SK-N-SH (cell line): ENCODE data around the gene SH3PXD2A. TPM values are rescaled to one million over a fixed set of nuclear protein-coding genes. Genes with fewer than 3 reads are reported as not detected.
A peak's percentile ranks its signal among the peaks of the same experiment; 100 is the strongest.

ENCODE experiments used
- CTCF ChIA-PET: fragments of 300-600, 350-600 bp; formaldehyde crosslinking; extraction: SDS; loops from one replicate; lab custom pipeline; 2021; lab: Yijun Ruan, JAX
- POLR2A ChIA-PET: fragments of 350-600 bp; sonication (Branson Sonifier 250); formaldehyde crosslinking; extraction: SDS; loops from one replicate; lab custom pipeline; 2020; ENCODE audit warnings: antibody characterized with exemption, inconsistent platforms; lab: Yijun Ruan, JAX
- DNase-seq: peaks from one replicate; pipeline ENCODE4 v3.0.0; 2012
- H2AFZ ChIP-seq: fragments of 200-600 bp; sonication (generic); 2 replicates; pipeline ENCODE4 v1.8.1; 2016; ENCODE audit warnings: antibody characterized with exemption, mild to moderate bottlenecking, low read depth
- H3F3A ChIP-seq: fragments of 200-600 bp; sonication (generic); replicated peaks from 2 replicates; pipeline ENCODE3; 2016; ENCODE audit warnings: antibody characterized with exemption, mild to moderate bottlenecking; ENCODE audit not compliant: insufficient read depth
- H3K27ac ChIP-seq, 2 experiments: fragments of 200-500 bp in 1 of 2; fragments of 200-600 bp in 1 of 2; sonication (Bioruptor generic) in 1 of 2; sonication (generic), shearing (Covaris generic) in 1 of 2; 2 replicates each; pipeline versions ENCODE4 v1.5.1 to v1.6.1; 2014 to 2016; ENCODE audit warnings: low read depth in 2 of 2, inconsistent platforms in 1 of 2, low read length in 1 of 2, mild to moderate bottlenecking in 1 of 2, mixed read lengths in 1 of 2
- H3K27me3 ChIP-seq: fragments of 200-600 bp; sonication (generic), shearing (Covaris generic); 2 replicates; pipeline ENCODE4 v1.6.1; 2016; ENCODE audit warnings: mixed run types; ENCODE audit not compliant: insufficient read depth
- H3K36me3 ChIP-seq, 2 experiments: fragments of 200-500 bp in 1 of 2; fragments of 200-600 bp in 1 of 2; sonication (Bioruptor generic) in 1 of 2; sonication (generic) in 1 of 2; replicated peaks in 1 of 2; 2 replicates each; pipeline versions ENCODE3 to v1.5.1; 2014 to 2016; ENCODE audit warnings: low read length in 1 of 2, mild to moderate bottlenecking in 1 of 2; ENCODE audit not compliant: insufficient read depth in 2 of 2, control insufficient read depth in 1 of 2
- H3K4me1 ChIP-seq, 2 experiments: fragments of 200-500 bp in 1 of 2; fragments of 200-600 bp in 1 of 2; sonication (Bioruptor generic) in 1 of 2; sonication (generic), shearing (Covaris generic) in 1 of 2; 2 replicates each; pipeline versions ENCODE4 v1.5.1 to v1.6.1; 2014 to 2016; ENCODE audit warnings: low read depth in 1 of 2, low read length in 1 of 2, mixed run types in 1 of 2; ENCODE audit not compliant: insufficient read depth in 2 of 2, control insufficient read depth in 1 of 2
- H3K4me2 ChIP-seq: fragments of 200-600 bp; sonication (generic), shearing (Covaris generic); 2 replicates; pipeline ENCODE4 v1.6.1; 2017; ENCODE audit warnings: mixed run types
- H3K4me3 ChIP-seq, 2 experiments: fragments of 200-500 bp in 1 of 2; fragments of 200-600 bp in 1 of 2; sonication (Bioruptor generic) in 1 of 2; sonication (generic), shearing (Covaris generic) in 1 of 2; 2 replicates each; pipeline versions ENCODE4 v1.5.1 to v1.8.1; 2014 to 2016; ENCODE audit warnings: low read depth in 2 of 2, inconsistent platforms in 1 of 2, low read length in 1 of 2, mild to moderate bottlenecking in 1 of 2, mixed read lengths in 1 of 2, moderate library complexity in 1 of 2
- H3K79me2 ChIP-seq: fragments of 200-600 bp; sonication (generic); 2 replicates; pipeline ENCODE4 v1.8.1; 2017; ENCODE audit warnings: mild to moderate bottlenecking; ENCODE audit not compliant: insufficient read depth
- H3K9ac ChIP-seq: fragments of 200-600 bp; sonication (generic); 2 replicates; pipeline ENCODE4 v1.6.1; 2017; ENCODE audit warnings: mixed run types
- H3K9me2 ChIP-seq: fragments of 200-600 bp; sonication (generic); 2 replicates; pipeline ENCODE4 v1.6.1; 2017; ENCODE audit warnings: mixed run types
- H3K9me3 ChIP-seq: fragments of 200-600 bp; sonication (generic); 2 replicates; pipeline ENCODE4 v1.6.1; 2017; ENCODE audit warnings: mixed run types, mild to moderate bottlenecking, moderate library complexity
- H4K20me1 ChIP-seq: fragments of 200-600 bp; sonication (generic); 2 replicates; pipeline ENCODE4 v1.6.1; 2017; ENCODE audit warnings: mild to moderate bottlenecking, mixed run types; ENCODE audit not compliant: insufficient read depth
- ELF1 ChIP-seq: IDR thresholded peaks from 2 replicates; pipeline ENCODE4 v1.4.0; 2012
- FOSL2 ChIP-seq: IDR thresholded peaks from 2 replicates; pipeline ENCODE4 v1.4.0; 2012; ENCODE audit warnings: low read depth, mild to moderate bottlenecking, moderate library complexity, borderline replicate concordance
- FOXM1 ChIP-seq: IDR thresholded peaks from 2 replicates; pipeline ENCODE4 v1.4.0; 2012; ENCODE audit warnings: low read depth, mild to moderate bottlenecking
- GABPA ChIP-seq: IDR thresholded peaks from 2 replicates; pipeline ENCODE4 v1.4.0; 2012; ENCODE audit warnings: low read depth, mild to moderate bottlenecking
- GATA2 ChIP-seq: sonication (generic); formaldehyde crosslinking; IDR thresholded peaks from 2 replicates; pipeline ENCODE4 v1.5.0; 2020; ENCODE audit warnings: mild to moderate bottlenecking, missing genetic modification reagents
- JUND ChIP-seq: IDR thresholded peaks from 2 replicates; pipeline ENCODE4 v1.4.0; 2012
- MXI1 ChIP-seq: IDR thresholded peaks from 2 replicates; pipeline ENCODE4 v1.6.1; 2012; ENCODE audit warnings: mild to moderate bottlenecking, low read depth, low read length, improper control_type of control experiment
- NFIC ChIP-seq: IDR thresholded peaks from 2 replicates; pipeline ENCODE4 v1.4.0; 2012; ENCODE audit warnings: borderline replicate concordance
- RFX5 ChIP-seq: IDR thresholded peaks from 2 replicates; pipeline ENCODE4 v1.6.1; 2012; ENCODE audit warnings: mild to moderate bottlenecking, improper control_type of control experiment, low read length
- SMC3 ChIP-seq: IDR thresholded peaks from 2 replicates; pipeline ENCODE4 v1.6.1; 2012; ENCODE audit warnings: low read depth, low read length, improper control_type of control experiment
- TCF12 ChIP-seq: IDR thresholded peaks from 2 replicates; pipeline ENCODE4 v1.4.0; 2012
- TEAD4 ChIP-seq: IDR thresholded peaks from 2 replicates; pipeline ENCODE4 v1.4.0; 2012; ENCODE audit warnings: mild to moderate bottlenecking, borderline replicate concordance; ENCODE audit not compliant: insufficient read depth
- USF2 ChIP-seq: fragments of 150-350 bp; IDR thresholded peaks from 2 replicates; pipeline ENCODE4 v1.6.1; 2017; ENCODE audit warnings: antibody characterized with exemption, low read length, low read depth, borderline replicate concordance
- WGBS: methylation state at CpG from one replicate; pipeline ENCODE4 v1.1.6; 2017; ENCODE audit warnings: low lambda C conversion rate; 5-methylcytosine and 5-hydroxymethylcytosine counted together
- polyA plus RNA-seq, 3 experiments: library from polyadenylated mRNA; depleted of rRNA; stranded (reverse); fragments of >200 nt; gene quantifications; 2 replicates each; pipeline ENCODE4 v1.2.3, GENCODE V29; 2012
- TF ChIP-seq, protein P1 (sequence below): IDR thresholded peaks from 2 replicates; pipeline ENCODE4; 2012
- TF ChIP-seq, protein P2 (sequence below): IDR thresholded peaks from 2 replicates; pipeline ENCODE4 v1.4.0; 2012; ENCODE audit warnings: low read depth
- TF ChIP-seq, protein P3 (sequence below): IDR thresholded peaks from 2 replicates; pipeline ENCODE4 v1.4.0; 2012; ENCODE audit warnings: low read depth, borderline replicate concordance

Gene SH3PXD2A
- polyA plus RNA-seq, 1 of the 3 experiments (the other 2 are of a cell fraction), result 2.5 TPM

GRCh38 chr10:103646304-103646703, 209.1 kb downstream of the SH3PXD2A start:
- peak overlapping the region in 1 of 2 experiments; percentile 62; a peak in 1 of 4 replicates for H3K27ac ChIP-seq
- no peaks in the 10 kb centered on the region for H3K9me2 ChIP-seq

GRCh38 chr10:103645141-103646054, 210.0 kb downstream of the SH3PXD2A start:
- no peak for DNase-seq
- Histone ChIP-seq H3K9me3 (no peaks in the 10 kb centered on the region), H2AFZ (no peak overlapping the region), H3K36me3 (no peaks in the 10 kb centered on the region), H4K20me1 (no peaks in the 10 kb centered on the region), H3K27ac (peak overlapping the region in 1 of 2 experiments; percentile 62; a peak in 2 of 4 replicates), H3K9me2 (no peaks in the 10 kb centered on the region), H3K79me2 (no peaks in the 10 kb centered on the region), H3K4me2 (peak overlapping the region; percentile 39), H3K9ac (no peak overlapping the region), H3K27me3 (no peaks in the 10 kb centered on the region), H3F3A (peaks cover 13% of the 10 kb centered on the region), H3K4me1 (peaks cover 6 to 32% of the 10 kb centered on the region in 2 experiments; a peak in 2 of 4 replicates), H3K4me3 (no peak overlapping the region)
- TF ChIP-seq, protein P1, sequence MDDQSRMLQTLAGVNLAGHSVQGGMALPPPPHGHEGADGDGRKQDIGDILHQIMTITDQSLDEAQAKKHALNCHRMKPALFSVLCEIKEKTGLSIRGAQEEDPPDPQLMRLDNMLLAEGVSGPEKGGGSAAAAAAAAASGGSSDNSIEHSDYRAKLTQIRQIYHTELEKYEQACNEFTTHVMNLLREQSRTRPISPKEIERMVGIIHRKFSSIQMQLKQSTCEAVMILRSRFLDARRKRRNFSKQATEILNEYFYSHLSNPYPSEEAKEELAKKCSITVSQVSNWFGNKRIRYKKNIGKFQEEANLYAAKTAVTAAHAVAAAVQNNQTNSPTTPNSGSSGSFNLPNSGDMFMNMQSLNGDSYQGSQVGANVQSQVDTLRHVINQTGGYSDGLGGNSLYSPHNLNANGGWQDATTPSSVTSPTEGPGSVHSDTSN, result peak; percentile 12
- TF ChIP-seq, protein P2, sequence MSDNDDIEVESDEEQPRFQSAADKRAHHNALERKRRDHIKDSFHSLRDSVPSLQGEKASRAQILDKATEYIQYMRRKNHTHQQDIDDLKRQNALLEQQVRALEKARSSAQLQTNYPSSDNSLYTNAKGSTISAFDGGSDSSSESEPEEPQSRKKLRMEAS, result 0 out of 2 replicates have a peak, but pooled peaks have one; percentile 23
- TF ChIP-seq TCF12, result peak; percentile 79
- TF ChIP-seq, protein P3, sequence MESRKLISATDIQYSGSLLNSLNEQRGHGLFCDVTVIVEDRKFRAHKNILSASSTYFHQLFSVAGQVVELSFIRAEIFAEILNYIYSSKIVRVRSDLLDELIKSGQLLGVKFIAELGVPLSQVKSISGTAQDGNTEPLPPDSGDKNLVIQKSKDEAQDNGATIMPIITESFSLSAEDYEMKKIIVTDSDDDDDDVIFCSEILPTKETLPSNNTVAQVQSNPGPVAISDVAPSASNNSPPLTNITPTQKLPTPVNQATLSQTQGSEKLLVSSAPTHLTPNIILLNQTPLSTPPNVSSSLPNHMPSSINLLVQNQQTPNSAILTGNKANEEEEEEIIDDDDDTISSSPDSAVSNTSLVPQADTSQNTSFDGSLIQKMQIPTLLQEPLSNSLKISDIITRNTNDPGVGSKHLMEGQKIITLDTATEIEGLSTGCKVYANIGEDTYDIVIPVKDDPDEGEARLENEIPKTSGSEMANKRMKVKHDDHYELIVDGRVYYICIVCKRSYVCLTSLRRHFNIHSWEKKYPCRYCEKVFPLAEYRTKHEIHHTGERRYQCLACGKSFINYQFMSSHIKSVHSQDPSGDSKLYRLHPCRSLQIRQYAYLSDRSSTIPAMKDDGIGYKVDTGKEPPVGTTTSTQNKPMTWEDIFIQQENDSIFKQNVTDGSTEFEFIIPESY, result no peak
- peak; percentile 83 for TF ChIP-seq RFX5
- no peak for TF ChIP-seq FOXM1
- no peak for TF ChIP-seq GABPA
- no peak for TF ChIP-seq USF2
- TF ChIP-seq FOSL2, result peak; percentile 76; the same call in 1 of the 2 replicates
- peak; percentile 68 for TF ChIP-seq NFIC
- TF ChIP-seq ELF1, result no peak
- TF ChIP-seq GATA2, result no peak
- no peak for TF ChIP-seq MXI1
- TF ChIP-seq TEAD4, result 0 out of 2 replicates have a peak, but pooled peaks have one; percentile 27
- no peak; the same call in 1 of the 2 replicates for TF ChIP-seq JUND
- TF ChIP-seq SMC3, result no peak
- ChIA-PET CTCF (interaction anchor here (0.9 to 1.8 kb wide), 3 partner anchors 12 to 42 kb away, joined by 3 to 4 read pairs (median 3); no protein-coding TSS in a partner anchor), POLR2A (no interaction called here)
- WGBS, result 48% methylated on average over 10 of the region's 12 CpGs

More at GRCh38 chr10:103646304-103646703, 209.1 kb downstream of the SH3PXD2A start:
- Histone ChIP-seq H2AFZ (no peak overlapping the region), H3K4me3 (no peak overlapping the region), H3F3A (peaks cover 13% of the 10 kb centered on the region), H3K4me2 (peak overlapping the region; percentile 39; the same call in 1 of the 2 replicates), H3K36me3 (no peaks in the 10 kb centered on the region), H4K20me1 (no peaks in the 10 kb centered on the region), H3K9ac (no peak overlapping the region), H3K27me3 (no peaks in the 10 kb centered on the region), H3K9me3 (no peaks in the 10 kb centered on the region)
- 95% methylated on average over 2 of the region's 3 CpGs for WGBS
- TF ChIP-seq, protein P1, result peak; percentile 20; the same call in 1 of the 2 replicates
- TF ChIP-seq GABPA, result no peak
- TF ChIP-seq, all 33 proteins: peak for 1
- CTCF ChIA-PET, result interaction anchor here (1.8 kb wide), 1 partner anchor 15 kb away, joined by 4 read pairs; no protein-coding TSS in a partner anchor
- POLR2A ChIA-PET, result no interaction called here
- no peaks in the 10 kb centered on the region for H3K79me2 ChIP-seq
- no peak for DNase-seq
- H3K4me1 ChIP-seq, result peaks cover 6 to 30% of the 10 kb centered on the region in 2 experiments; a peak in 2 of 4 replicates
